ENCODE data around the gene GAL3ST2.
"Not testable (repeated sequence)": the region's sequence is repeated elsewhere in the genome, so short reads cannot be mapped to it uniquely, and the experiment has no call there.

GAL3ST2 gene

GRCh38 chr2:241776336-241777169, at the start of gene GAL3ST2:
TSS of gene GAL3ST2 (plus strand) at chr2:241776822. CDS start at chr2:241776956, 134 bp downstream.
- DNase-seq, result no peak

GRCh38 chr2:241728000-241728399, 48.6 kb upstream of the GAL3ST2 start:
- DNase-seq, result no peak

- no peak for DNase-seq
Measured at GRCh38 chr2:241728627-241729026, 48.0 kb upstream of the GAL3ST2 start.

- DNase-seq, result no peak
Measured at GRCh38 chr2:241729868-241730267, 46.8 kb upstream of the GAL3ST2 start.

GRCh38 chr2:241730671-241731293, 45.8 kb upstream of the GAL3ST2 start:
- DNase-seq, result no peak

- DNase-seq, result not testable (repeated sequence)
Measured at GRCh38 chr2:241732513-241733186, 44.0 kb upstream of the GAL3ST2 start.

GRCh38 chr2:241733391-241734207, 43.0 kb upstream of the GAL3ST2 start:
- no peak for DNase-seq

- DNase-seq, result no peak
Measured at GRCh38 chr2:241734208-241734466, 42.5 kb upstream of the GAL3ST2 start.

- peak; percentile 54 for DNase-seq
Measured at GRCh38 chr2:241734467-241735208, 42.0 kb upstream of the GAL3ST2 start, which contains the start of gene D2HGDH. TSS of gene D2HGDH (plus strand) at chr2:241734630. CDS start at chr2:241735225, 595 bp downstream.

GRCh38 chr2:241736111-241736510, 40.5 kb upstream of the GAL3ST2 start:
- DNase-seq, result no peak

GRCh38 chr2:241738040-241738686, 38.5 kb upstream of the GAL3ST2 start:
- no peak for DNase-seq

GRCh38 chr2:241739177-241739576, 37.4 kb upstream of the GAL3ST2 start:
- no peak for DNase-seq

- no peak for DNase-seq
Measured at GRCh38 chr2:241739651-241740050, 37.0 kb upstream of the GAL3ST2 start.

- DNase-seq, result no peak
Measured at GRCh38 chr2:241741016-241741415, 35.6 kb upstream of the GAL3ST2 start.

GRCh38 chr2:241742320-241742939, 34.2 kb upstream of the GAL3ST2 start:
- no peak for DNase-seq

- DNase-seq, result not testable (repeated sequence)
Measured at GRCh38 chr2:241743008-241743407, 33.6 kb upstream of the GAL3ST2 start.

GRCh38 chr2:241743620-241744019, 33.0 kb upstream of the GAL3ST2 start:
- DNase-seq, result no peak

- DNase-seq, result no peak
Measured at GRCh38 chr2:241744028-241744754, 32.4 kb upstream of the GAL3ST2 start.

- no peak for DNase-seq
Measured at GRCh38 chr2:241745276-241745675, 31.3 kb upstream of the GAL3ST2 start.

GRCh38 chr2:241746084-241746483, 30.5 kb upstream of the GAL3ST2 start:
- DNase-seq, result no peak
